ENCODE data around the gene RHBDL2.

The RHBDL2 gene

DNA sequence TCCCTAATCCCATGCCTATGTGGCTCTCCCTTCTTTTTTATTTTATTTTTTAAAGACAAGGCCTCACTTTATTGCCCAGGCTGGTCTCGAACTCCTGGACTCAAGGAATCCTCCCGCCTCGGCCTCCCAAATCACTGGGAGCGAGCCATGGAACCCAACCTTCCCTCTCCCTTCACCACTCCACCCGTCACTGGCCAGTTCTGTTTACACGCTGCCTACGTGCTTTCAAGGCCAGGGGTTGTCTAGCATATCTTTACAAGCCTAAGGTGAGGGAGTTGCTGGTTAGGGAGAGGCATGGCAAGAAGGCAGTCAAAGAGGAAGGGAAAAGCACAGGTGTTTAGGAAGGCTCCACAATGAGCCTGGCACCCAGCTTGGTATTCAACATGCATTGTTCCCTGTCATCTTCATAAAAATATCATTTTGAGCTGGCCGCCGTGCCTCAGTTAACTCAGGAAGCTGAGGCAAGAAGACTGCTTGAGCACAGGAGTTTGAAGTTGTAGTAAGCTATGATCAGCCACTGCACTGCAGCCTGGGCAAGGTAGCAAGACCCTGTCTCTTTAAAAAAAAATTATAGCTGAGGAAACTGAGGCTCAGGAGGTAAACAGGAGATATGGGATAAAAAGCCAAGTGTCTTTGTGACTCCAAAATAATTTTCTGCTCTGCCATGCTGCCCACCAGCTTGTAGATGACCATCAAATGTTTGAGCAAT, 1.1 kb downstream of the RHBDL2 start:
- peaks cover 0 to 12% (median 8%) of the 10 kb centered on the region in 4 donors for H3K4me1 ChIP-seq
- no peaks in the 10 kb centered on the region for H3K36me3 ChIP-seq
- no peak overlapping the region for H3K4me3 ChIP-seq
- H3K27ac ChIP-seq: no peak overlapping the region
- no peaks in the 10 kb centered on the region for H3K27me3 ChIP-seq
- intact Hi-C loops (cut with DNase I; ENCODE audit: low total_unique reads): no loop called here
- DNase-seq: no peak
- TF ChIP-seq, protein P1, sequence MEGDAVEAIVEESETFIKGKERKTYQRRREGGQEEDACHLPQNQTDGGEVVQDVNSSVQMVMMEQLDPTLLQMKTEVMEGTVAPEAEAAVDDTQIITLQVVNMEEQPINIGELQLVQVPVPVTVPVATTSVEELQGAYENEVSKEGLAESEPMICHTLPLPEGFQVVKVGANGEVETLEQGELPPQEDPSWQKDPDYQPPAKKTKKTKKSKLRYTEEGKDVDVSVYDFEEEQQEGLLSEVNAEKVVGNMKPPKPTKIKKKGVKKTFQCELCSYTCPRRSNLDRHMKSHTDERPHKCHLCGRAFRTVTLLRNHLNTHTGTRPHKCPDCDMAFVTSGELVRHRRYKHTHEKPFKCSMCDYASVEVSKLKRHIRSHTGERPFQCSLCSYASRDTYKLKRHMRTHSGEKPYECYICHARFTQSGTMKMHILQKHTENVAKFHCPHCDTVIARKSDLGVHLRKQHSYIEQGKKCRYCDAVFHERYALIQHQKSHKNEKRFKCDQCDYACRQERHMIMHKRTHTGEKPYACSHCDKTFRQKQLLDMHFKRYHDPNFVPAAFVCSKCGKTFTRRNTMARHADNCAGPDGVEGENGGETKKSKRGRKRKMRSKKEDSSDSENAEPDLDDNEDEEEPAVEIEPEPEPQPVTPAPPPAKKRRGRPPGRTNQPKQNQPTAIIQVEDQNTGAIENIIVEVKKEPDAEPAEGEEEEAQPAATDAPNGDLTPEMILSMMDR (IDR thresholded peaks at IDR 0.05): no peak
- no peaks in the 10 kb centered on the region for H3K9me3 ChIP-seq

DNA sequence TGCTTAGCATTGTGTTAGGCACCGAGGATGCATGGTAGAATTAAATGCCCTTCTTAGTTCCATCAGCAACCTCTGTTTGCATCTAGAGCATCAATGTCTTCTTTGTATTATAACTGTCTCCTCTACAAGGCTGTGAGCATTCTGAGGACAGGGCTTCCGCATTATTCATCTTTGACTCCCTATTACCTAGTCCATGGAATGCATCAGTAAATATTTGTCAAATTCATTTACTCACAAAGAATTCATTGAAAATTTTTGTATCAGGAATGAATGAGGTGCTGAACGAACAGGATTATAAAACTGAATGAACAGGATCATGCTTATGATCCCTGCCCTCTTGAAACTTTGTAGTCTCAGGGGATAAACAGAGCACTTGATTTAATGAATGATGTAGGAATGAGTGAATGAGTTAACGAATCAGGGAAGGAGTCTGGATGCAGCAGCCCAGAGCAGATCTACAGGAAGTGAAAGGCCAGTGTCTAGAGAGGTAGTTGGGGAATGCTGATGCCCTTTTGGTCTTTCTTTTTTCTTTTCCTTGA, 2.8 kb downstream of the RHBDL2 start:
- TF ChIP-seq, protein P1 (IDR thresholded peaks at IDR 0.05): no peak
- no peaks in the 10 kb centered on the region for H3K27me3 ChIP-seq
- H3K27ac ChIP-seq: no peak overlapping the region
- H3K9me3 ChIP-seq: no peaks in the 10 kb centered on the region
- H3K36me3 ChIP-seq: no peaks in the 10 kb centered on the region
- intact Hi-C loops (cut with DNase I; ENCODE audit: low total_unique reads): no loop called here
- no peak for DNase-seq
- H3K4me1 ChIP-seq: peaks cover 0 to 12% (median 8%) of the 10 kb centered on the region in 4 donors
- H3K4me3 ChIP-seq: no peak overlapping the region

DNA sequence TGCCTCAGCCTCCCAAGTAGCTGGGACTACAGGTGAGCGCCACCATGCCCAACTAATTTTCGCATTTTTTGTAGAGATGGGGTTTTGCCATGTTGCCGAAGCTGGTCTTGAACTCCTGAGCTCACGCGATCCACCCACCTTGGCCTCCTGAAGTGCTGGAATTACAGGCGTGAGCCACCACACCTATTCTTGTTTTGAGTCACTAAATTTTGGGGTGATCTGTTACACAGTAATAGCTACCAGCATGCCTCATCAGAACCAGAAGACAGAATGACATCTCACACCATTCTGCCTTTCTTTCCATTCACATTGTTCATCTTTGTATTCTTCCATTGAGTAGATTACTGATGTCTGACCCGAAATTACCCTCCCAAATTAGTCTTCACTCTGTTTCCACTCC, 9.1 kb downstream of the RHBDL2 start:
- TF ChIP-seq, protein P1 (IDR thresholded peaks at IDR 0.05): no peak
- no peaks in the 10 kb centered on the region for H3K9me3 ChIP-seq
- no peak for DNase-seq
- no peak overlapping the region for H3K27ac ChIP-seq
- H3K4me1 ChIP-seq: no peaks in the 10 kb centered on the region
- intact Hi-C loops (cut with DNase I; ENCODE audit: low total_unique reads): no loop called here
- H3K27me3 ChIP-seq: no peaks in the 10 kb centered on the region
- H3K36me3 ChIP-seq: no peaks in the 10 kb centered on the region
- H3K4me3 ChIP-seq: no peak overlapping the region

- no peaks in the 10 kb centered on the region for H3K9me3 ChIP-seq
- no peak for DNase-seq
- no peak overlapping the region for H3K4me3 ChIP-seq
- TF ChIP-seq, protein P1 (IDR thresholded peaks at IDR 0.05): no peak
- H3K27me3 ChIP-seq: no peaks in the 10 kb centered on the region
- intact Hi-C loops (cut with DNase I; ENCODE audit: low total_unique reads): no loop called here
- H3K27ac ChIP-seq: no peak overlapping the region
- H3K36me3 ChIP-seq: no peaks in the 10 kb centered on the region
- H3K4me1 ChIP-seq: no peaks in the 10 kb centered on the region
These were observed 12.2 kb downstream of the RHBDL2 start for GRCh38 chr1:38929476-38929875.

GRCh38 chr1:38929054-38929453, 12.6 kb downstream of the RHBDL2 start:
- intact Hi-C loops (cut with DNase I; ENCODE audit: low total_unique reads): no loop called here
- Histone ChIP-seq H3K4me1 (no peaks in the 10 kb centered on the region), H3K4me3 (no peak overlapping the region), H3K36me3 (no peaks in the 10 kb centered on the region), H3K27me3 (no peaks in the 10 kb centered on the region), H3K27ac (no peak overlapping the region), H3K9me3 (no peaks in the 10 kb centered on the region)
- DNase-seq: no peak
- TF ChIP-seq, protein P1 (IDR thresholded peaks at IDR 0.05): no peak
